HG02981 (cell line): ENCODE measurements around the gene FUS.
"Not testable (repeated sequence)": the region's sequence is repeated elsewhere in the genome, so short reads cannot be mapped to it uniquely, and the experiment has no call there.

Experiments
- ATAC-seq: cut with Tn5 transposase; IDR thresholded peaks from one replicate; pipeline ENCODE4 v1.9.1; 2021; ENCODE audit warnings: mild to moderate bottlenecking, moderate library complexity; ENCODE audit not compliant: unreplicated experiment

Gene FUS

GRCh38 chr16:31143011-31143693 lies 36.8 kb upstream of the FUS start:
- no peak for ATAC-seq

DNA sequence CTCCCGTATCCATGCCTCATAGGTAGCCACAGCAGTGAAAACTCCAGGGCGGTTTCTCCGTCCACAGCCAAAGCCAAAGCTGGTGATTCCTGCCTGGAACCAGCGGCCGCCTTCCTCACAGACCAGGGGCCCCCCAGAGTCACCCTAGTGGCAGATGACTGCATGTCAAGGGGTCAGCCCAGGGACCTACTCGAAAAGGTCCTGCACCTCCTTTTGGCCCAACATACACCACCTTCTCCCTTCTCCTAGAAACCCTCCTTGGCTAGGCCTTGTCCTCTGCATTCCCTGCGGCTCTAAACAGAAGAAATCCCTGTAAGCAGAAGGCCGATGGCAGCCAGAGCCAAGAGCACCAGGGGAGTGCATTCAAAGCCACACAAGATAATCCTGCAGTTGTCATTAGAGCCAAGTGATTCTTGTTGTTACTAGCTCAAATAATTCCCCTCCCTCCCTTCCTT lies 36.2 kb upstream of the FUS start:
- no peak for ATAC-seq

GRCh38 chr16:31144418-31144817 lies 35.5 kb upstream of the FUS start:
- ATAC-seq = not testable (repeated sequence)

GRCh38 chr16:31145398-31145990 lies 34.4 kb upstream of the FUS start:
- no peak for ATAC-seq

DNA sequence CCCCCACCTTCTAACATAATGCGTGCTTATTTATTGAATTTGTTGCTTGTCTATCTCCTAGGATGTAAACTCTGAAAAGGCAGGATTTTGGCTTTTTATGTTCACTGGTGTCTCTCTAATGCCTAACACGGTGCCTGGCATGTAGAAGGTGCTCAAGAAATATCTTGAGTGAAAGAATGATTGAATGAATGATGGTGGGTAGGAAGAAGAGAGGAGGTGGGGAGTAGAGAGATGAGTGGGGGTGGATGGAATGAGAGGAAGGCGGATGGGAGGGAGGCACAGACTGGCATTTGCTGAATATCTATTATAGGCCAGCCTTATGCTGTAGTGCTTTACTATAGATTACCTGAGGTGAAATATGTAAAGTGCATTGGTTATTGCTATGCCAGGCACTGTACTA lies 32.4 kb upstream of the FUS start:
- no peak for ATAC-seq

DNA sequence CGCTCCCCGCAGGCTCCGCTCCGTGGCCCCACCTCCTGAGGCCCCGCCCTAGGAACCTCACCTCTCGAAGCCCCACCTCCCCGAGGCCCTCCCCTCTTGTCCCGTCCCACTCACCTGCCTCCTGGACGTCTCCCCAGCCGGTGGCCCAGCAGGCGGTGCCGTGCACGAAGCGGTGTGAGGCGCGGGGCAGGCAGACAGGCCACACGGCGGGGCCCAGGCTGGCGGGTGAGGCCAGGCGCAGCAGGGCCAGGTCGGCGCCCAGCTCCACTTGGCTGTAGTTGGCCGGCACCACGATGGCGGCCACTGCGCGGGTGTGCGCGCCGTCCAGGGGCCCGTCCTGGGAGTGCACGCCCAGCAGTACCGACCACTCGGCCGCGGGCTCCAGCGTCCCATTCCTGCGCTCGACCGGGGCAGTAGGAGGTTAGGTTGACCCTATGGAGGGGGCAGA lies 31.6 kb upstream of the FUS start:
- ATAC-seq = no peak

GRCh38 chr16:31148896-31149295 lies 31.0 kb upstream of the FUS start:
- no peak for ATAC-seq

GRCh38 chr16:31149332-31149731 lies 30.6 kb upstream of the FUS start:
- no peak for ATAC-seq

DNA sequence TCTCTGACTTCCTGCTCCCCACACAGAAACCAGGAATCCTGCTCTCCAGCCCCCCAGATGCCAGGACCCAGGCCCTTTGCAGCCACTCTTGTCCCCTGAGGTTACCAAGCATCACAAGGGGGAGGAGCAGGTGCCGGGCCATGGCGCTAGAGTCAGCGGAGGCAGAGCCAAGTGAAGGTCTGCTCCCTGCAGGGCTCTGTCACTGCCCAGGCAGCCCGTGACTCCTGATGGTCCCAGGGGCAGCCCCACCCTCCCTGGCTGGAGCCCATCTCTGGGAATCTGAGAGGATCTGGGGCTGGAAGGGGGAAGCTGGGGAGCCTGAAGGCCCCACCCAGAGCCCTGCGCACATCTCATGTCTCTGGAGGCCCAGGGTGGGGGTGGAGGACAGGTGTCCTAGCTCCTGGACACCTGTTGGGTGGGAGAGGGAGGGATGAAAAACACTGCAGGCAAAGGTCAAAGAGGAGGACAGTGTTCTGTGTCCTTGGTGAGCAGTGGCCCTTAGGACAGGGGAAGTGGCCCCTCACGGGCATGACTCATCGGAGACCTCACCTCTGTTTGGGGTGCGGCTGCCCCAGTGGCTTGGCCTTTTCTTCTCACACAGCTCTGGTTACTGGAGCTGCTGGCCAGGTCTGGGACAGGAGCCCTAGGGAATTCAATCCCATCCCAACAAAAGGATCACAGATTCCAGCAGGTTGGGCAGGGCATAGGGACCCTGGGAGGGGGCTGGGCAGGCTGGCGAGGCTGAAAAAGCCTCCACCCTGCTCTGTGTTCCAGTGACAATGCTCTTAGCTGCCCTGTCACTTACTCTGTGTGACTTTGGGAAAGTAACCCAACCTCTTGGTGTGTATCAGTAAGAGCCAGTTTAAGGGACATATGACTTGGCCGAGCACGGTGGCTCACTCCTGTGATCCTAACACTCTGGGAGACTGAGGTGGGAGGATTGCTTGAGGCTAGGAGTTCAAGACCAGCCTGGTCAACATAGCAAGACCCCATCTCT lies 29.7 kb upstream of the FUS start, which contains the start of gene PRSS36:
Gene PRSS36, minus strand, starts transcription at position 173 of the 997 bp plus-strand sequence. Its CDS starts 31 bp downstream, at position 142.
- ATAC-seq = no peak

DNA sequence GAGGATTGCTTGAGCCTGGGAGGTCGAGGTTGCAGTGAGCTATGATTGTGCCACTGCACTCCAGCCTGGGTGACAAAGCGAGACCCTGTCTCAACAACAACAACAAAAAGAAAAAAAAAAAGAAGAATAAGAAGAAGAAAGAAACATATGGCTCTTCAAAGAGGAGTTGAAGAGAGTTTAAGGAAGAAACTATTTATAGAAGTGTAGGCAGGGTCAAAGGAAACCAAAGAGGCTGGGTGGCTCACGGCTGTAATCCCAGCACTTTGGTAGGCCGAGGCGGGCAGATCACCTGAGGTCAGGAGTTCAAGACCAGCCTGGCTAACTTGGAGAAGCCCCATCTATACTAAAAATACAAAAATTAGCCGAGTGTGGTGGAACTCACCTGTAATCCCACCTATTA lies 29.0 kb upstream of the FUS start:
- ATAC-seq = not testable (repeated sequence)

GRCh38 chr16:31157136-31157535 lies 22.8 kb upstream of the FUS start:
- ATAC-seq = no peak

DNA sequence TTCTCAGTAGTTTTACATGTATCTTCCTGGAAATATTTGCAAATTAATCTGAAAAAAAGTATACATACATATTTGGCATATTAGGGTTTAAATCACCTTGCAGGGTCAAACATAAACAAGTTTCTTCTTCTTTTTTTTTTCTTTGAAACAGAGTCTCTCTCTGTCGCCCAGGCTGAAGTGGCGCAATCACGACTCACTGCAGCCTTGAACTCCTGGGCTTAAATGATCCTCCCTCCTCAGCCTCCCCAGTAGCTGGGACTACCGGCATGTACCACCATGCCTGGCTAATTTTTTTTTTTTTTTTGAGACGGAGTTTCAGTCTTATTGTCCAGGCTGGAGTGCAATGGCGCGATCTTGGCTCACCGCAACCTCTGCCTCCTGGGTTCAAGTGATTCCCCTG lies 12.6 kb upstream of the FUS start:
- no peak for ATAC-seq

DNA sequence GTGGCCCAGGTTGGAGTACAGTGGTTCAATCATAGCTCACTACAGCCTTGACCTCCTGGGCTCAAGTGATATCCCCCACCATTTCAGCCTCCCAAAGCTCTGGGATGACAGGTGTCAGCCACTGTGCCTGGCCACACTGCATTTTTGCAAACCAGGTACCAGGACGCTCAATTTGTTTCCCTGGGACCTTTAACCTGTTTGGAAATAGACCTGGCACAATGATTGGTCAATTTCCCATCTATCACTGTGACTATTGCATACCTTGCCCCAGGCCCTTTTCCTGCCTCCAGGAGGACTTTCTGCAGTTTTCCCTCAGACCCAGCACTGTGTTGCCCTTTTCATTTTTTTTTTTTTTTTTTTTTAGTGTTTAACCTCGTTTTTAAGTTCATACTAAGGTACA lies 11.1 kb upstream of the FUS start:
- ATAC-seq = no peak

GRCh38 chr16:31170048-31170447 lies 9.9 kb upstream of the FUS start:
- not testable (repeated sequence) for ATAC-seq

- ATAC-seq = no peak
Measured at GRCh38 chr16:31177136-31177535, 2.8 kb upstream of the FUS start.

DNA sequence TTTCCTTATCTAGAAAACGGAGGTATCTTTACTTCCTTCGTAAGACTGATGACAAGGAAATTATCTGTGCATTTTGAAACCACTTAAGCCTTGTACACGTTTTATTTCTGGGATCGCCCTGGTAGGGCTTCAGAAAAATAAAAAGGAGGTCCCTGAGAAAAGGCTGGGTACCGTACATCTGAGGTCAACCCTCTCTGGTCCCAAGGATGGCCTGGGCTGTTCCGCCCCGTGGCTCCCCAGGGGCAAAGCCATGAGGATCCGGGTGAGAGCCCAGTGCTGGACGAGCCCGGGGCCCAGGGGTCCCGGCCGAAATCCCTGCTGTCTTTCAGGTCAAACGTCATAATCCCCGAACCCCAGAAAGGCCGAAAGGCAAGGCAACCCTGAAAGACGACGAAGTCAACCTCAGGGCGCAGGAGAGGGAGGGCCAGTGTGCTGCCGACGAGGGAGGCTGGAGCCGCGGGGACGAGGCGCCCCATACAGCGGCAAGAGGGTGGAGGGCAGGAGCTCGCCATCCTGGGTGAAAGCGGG lies 656 bp upstream of the FUS start:
- no peak for ATAC-seq

GRCh38 chr16:31181102-31181830 lies 1.3 kb downstream of the FUS start:
- no peak for ATAC-seq

DNA sequence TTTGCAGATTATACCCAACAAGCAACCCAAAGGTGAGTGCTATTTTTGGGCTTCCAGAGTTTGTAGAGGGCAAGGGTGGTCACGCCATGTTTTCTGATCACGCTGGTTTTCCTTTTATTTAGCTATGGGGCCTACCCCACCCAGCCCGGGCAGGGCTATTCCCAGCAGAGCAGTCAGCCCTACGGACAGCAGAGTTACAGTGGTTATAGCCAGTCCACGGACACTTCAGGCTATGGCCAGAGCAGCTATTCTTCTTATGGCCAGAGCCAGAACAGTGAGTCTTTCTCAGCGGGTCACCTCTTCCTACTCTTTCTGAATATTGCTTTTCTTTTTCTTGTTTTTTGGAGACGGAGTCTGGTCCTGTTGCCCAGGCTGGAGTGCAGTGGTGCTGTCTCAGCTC lies 2.5 kb downstream of the FUS start:
- no peak for ATAC-seq

GRCh38 chr16:31183432-31184428 lies 3.8 kb downstream of the FUS start:
- no peak for ATAC-seq
